ES-I3 (cell line): ENCODE measurements around the gene ZNF525.
"Not testable (repeated sequence)": the region's sequence is repeated elsewhere in the genome, so short reads cannot be mapped to it uniquely, and the experiment has no call there.

ENCODE experiments used
- H3K36me3 ChIP-seq: 2 replicates; pipeline ENCODE4 v1.6.1; 2013; ENCODE audit warnings: mild to moderate bottlenecking, low read length, control low read depth, moderate library complexity; ENCODE audit not compliant: insufficient read depth
- H3K4me1 ChIP-seq: 2 replicates; pipeline ENCODE4 v1.6.1; 2013; ENCODE audit warnings: mild to moderate bottlenecking, control low read depth, low read length; ENCODE audit not compliant: insufficient read depth
- H3K9ac ChIP-seq: 2 replicates; pipeline ENCODE4 v1.6.1; 2013; ENCODE audit warnings: low read depth, mild to moderate bottlenecking, low read length, moderate library complexity
- H3K9me3 ChIP-seq: 2 replicates; pipeline ENCODE4 v1.6.1; 2013; ENCODE audit warnings: mild to moderate bottlenecking, low read length, moderate library complexity; ENCODE audit not compliant: control insufficient read depth, insufficient read depth

ZNF525 gene

DNA sequence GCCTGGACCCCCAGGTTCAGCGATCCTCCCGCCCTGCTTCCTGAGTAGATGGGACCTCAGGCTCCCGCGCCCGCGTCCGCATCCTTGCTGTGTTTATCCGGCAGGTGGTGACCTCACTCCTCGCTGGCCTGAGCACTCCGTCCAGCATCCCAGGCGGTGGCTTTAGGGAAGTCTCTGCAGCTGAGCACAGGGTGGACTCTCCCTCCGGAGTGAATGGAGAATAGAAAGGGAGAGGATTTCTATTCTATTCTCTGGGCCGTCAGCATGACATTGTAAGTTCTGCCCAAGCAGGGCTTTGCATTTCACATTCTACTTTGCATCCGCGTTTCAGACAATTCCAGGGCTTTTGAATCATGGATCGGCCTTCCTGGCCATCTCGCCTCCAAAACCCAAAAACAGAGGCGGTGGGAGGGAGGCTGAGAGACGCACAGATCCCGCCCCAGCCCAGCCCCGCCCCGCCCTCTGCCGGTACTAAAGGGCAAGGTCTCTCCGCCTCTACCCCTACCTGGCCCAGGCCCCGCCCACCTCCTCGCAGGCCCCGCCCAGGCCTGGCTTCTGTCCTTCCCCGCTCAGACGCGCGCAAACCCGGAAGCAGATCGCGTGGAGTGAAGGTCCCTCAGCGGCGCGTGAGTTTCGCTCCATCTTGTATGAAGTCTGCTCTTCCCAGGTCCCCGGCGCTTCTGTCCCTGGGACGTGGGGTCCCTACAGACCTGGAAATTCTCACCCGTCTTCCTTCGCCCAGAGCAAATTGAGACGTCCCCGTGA lies at the start of gene ZNF525:
ZNF525 (plus strand) TSS at position 572 of the 765 bp plus-strand sequence. CDS start 6,577 bp downstream, outside the sequence.
- H3K4me1 ChIP-seq: no peaks in the 10 kb centered on the region; the same call in 1 of the 2 replicates
- no peaks in the 10 kb centered on the region for H3K36me3 ChIP-seq
- peak within 1 kb of the TSS; percentile 98 for H3K9ac ChIP-seq
- no peaks in the 10 kb centered on the region for H3K9me3 ChIP-seq

DNA sequence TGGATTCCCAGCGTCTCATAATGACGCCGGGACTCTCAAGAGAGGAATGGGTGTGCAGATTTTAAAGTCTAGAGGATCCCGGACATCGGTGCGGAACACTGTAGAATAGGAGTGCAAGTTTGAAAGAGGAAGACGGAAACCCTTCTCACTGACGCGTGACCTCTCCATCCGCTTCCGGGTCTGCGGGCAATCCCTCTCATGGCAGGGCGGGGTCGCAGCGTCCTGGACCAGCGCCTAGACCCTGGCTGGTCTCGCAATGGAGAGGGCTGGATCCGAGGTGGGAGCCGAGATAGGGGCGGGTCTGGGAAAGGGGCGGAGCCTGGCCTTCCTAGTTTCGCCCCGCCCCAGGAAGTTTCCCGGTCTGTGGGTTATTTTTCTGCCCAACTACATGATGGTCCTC lies 36.5 kb upstream of the ZNF525 start:
- H3K4me1 ChIP-seq: no peaks in the 10 kb centered on the region
- no peak overlapping the region for H3K9ac ChIP-seq
- no peaks in the 10 kb centered on the region for H3K36me3 ChIP-seq
- H3K9me3 ChIP-seq: no peaks in the 10 kb centered on the region; the same call in 1 of the 2 replicates

- Histone ChIP-seq H3K9ac (no peak overlapping the region), H3K9me3 (no peaks in the 10 kb centered on the region; the same call in 1 of the 2 replicates), H3K4me1 (no peaks in the 10 kb centered on the region), H3K36me3 (no peaks in the 10 kb centered on the region)
Measured at GRCh38 chr19:53332484-53332883, 33.0 kb upstream of the ZNF525 start.

- Histone ChIP-seq H3K9ac (peak overlapping the region; percentile 65), H3K4me1 (no peaks in the 10 kb centered on the region), H3K9me3 (no peaks in the 10 kb centered on the region; the same call in 1 of the 2 replicates), H3K36me3 (no peaks in the 10 kb centered on the region)
Measured at GRCh38 chr19:53333066-53333462, 32.4 kb upstream of the ZNF525 start.

DNA sequence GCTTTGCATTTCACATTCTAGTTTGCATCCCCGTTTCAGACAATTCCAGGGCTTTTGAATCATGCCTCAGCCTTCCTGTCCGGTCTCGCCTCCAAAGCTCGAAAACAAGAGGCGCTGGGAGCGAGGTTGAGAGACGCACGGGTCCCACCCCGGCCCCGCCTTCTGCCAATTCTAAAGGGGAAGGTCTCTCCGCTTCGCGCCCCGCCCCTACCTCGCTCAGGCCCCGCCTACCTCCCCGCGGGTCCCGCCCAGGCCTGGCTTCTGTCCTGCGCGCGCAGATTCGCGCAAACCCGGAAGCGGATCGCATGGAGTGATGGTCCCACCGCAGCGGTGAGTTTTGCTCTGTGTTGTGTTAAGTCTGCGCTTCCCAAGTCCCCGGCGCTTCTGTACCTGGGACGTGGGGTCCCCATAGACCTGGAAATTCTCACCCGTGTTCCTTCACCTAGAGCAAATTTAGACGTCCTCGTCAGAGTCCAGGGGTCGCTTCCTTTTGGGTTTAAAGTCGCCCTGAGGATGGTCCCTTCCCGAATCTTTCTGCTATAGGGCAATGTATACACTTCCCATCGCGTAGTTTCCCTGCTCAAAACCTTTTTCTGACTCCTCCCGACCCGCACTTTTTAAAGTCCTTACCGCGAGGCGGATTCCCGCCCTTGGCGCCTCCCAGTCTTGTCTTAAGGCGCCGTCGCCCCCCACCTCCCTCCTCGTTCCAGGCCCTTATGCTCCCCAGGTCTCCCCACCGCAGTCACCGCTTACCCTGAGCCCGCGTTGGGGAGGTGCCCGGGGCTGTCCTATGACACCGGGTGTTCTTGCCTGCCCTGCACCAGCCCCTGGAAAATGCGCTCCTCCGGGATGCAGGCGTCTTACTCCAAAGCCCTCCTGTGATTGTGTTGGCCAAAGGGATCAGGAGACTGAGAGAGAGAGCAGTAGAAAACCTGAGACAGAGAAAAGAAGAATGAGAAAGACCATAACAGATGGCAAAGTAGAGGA lies 31.7 kb upstream of the ZNF525 start, which contains the start of gene ZNF845:
ZNF845 (plus strand) TSS at position 287 of the 987 bp plus-strand sequence. CDS start 7,559 bp downstream, outside the sequence.
- no peaks in the 10 kb centered on the region; the same call in 1 of the 2 replicates for H3K9me3 ChIP-seq
- H3K36me3 ChIP-seq: no peaks in the 10 kb centered on the region
- H3K9ac ChIP-seq: peak within 1 kb of the TSS; percentile 84
- H3K4me1 ChIP-seq: no peaks in the 10 kb centered on the region

DNA sequence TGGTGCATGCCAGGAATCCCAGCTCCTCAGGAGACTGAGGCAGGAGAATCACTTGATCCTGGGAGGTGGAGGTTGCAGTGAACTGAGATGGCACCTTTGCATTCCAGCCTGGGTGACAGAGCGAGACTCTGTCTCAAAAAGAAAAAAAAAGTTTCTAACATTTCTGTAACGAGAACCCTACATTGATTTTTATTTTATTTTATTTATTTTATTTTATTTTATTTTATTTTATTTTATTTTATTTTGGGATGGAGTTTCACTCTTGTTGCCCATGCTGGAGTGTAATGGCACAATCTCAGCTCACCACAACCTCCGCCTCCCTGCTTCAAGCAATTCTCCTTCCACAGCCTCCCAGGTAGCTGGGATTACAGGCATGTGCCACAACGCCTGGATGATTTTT lies 21.1 kb upstream of the ZNF525 start:
- not testable (repeated sequence) for H3K36me3 ChIP-seq, H3K4me1 ChIP-seq, H3K9ac ChIP-seq, H3K9me3 ChIP-seq

GRCh38 chr19:53355739-53356138 lies 9.8 kb upstream of the ZNF525 start:
- Histone ChIP-seq H3K4me1 (no peaks in the 10 kb centered on the region), H3K36me3 (peaks cover 25% of the 10 kb centered on the region), H3K9ac (no peak overlapping the region), H3K9me3 (peaks cover 14% of the 10 kb centered on the region)

DNA sequence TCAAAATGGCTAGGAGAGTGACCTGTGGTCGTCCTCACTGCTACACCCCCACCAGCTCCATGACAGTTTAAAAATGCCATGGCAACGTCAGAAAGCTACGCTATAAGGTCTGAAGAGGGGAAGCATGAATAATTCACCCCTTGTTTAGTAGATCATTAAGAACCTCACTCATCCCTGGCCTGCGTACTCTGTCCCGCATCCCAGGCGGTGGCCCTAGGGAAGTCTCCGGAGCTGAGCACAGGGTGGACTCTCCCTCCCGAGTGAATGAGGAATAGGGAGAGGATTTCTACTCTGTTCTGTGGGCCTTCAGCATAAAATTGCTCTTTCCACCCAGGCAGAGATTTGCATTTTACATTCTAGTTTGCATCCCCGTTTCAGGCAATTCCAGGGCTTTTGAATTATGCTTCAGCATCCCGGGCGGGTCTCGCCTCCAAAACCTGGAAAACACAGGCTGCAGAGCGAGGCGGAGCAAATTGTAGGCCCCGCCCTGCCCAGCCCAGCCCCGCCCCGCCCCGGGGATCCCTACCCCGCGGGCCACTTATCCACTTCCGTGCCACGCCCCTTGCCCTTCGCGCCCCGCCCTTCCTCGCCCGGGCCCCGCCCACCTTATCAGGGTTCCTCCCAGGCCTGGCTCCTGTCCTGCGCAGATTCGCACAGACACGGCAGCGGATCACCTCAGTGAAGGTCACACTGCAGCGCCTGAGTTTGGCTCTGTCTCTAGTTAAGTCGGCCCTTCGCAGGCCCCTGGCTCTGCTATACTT lies 7.5 kb upstream of the ZNF525 start:
- H3K4me1 ChIP-seq: no peaks in the 10 kb centered on the region
- H3K9ac ChIP-seq: no peak overlapping the region; the same call in 1 of the 2 replicates
- H3K36me3 ChIP-seq: peaks cover 3% of the 10 kb centered on the region
- peaks cover 7% of the 10 kb centered on the region; the same call in 1 of the 2 replicates for H3K9me3 ChIP-seq

DNA sequence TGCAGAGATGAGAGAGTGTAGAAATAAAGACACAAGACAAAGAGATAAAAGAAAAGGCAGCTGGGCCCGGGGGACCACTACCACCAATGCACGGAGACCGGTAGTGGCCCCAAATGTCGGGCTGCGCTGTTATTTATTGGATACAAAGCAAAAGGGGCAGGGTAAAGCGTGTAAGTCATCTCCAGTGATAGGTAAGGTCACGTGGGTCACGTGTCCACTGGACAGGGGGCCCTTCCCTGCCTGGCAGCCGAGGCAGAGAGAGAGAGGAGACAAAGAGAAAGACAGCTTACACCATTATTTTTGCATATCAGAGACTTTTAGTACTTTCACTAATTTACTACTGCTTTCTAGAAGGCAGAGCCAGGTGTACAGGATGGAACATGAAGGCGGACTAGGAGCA lies 5.4 kb upstream of the ZNF525 start:
- H3K9ac ChIP-seq, H3K4me1 ChIP-seq, H3K36me3 ChIP-seq, H3K9me3 ChIP-seq: not testable (repeated sequence)

GRCh38 chr19:53365899-53366493 lies 491 bp downstream of the ZNF525 start:
- no peaks in the 10 kb centered on the region; the same call in 1 of the 2 replicates for H3K4me1 ChIP-seq
- H3K36me3 ChIP-seq: no peaks in the 10 kb centered on the region
- H3K9ac ChIP-seq: peak overlapping the region; percentile 98
- H3K9me3 ChIP-seq: no peaks in the 10 kb centered on the region

GRCh38 chr19:53372196-53372595 lies 6.7 kb downstream of the ZNF525 start:
- Histone ChIP-seq H3K9ac (no peak overlapping the region), H3K36me3 (peaks cover 14% of the 10 kb centered on the region), H3K9me3 (no peaks in the 10 kb centered on the region), H3K4me1 (peaks cover 5% of the 10 kb centered on the region)

- Histone ChIP-seq H3K36me3 (peaks cover 21% of the 10 kb centered on the region), H3K9ac (no peak overlapping the region), H3K9me3 (peaks cover 6% of the 10 kb centered on the region; the same call in 1 of the 2 replicates), H3K4me1 (peaks cover 5% of the 10 kb centered on the region; the same call in 1 of the 2 replicates)
Measured at GRCh38 chr19:53374288-53374687, 8.8 kb downstream of the ZNF525 start.

DNA sequence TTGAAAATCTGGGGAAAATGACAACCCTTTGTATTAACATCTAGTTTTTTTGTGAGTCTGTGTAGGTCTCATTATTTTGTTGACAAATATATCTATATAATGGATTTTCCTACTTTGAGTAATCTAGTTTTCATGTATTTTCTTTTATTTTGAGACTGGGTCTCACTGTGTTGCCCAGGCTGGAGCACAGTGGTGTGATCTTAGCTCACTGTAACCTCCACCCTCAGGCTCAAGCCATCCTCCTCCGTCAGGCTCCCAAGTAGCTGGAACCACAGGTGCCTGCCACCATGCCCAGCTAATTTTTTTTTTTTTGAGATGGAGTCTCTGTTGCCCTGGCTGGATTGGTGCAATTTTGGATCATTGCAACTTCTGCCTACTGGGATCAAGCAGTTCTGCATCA lies 9.2 kb downstream of the ZNF525 start:
- H3K4me1 ChIP-seq: peaks cover 5% of the 10 kb centered on the region; the same call in 1 of the 2 replicates
- H3K9ac ChIP-seq: no peak overlapping the region
- peaks cover 21% of the 10 kb centered on the region for H3K36me3 ChIP-seq
- peaks cover 7% of the 10 kb centered on the region; the same call in 1 of the 2 replicates for H3K9me3 ChIP-seq
